K562 (cell line): ENCODE measurements around the gene CCDC34. TPM values are rescaled to one million over a fixed set of nuclear protein-coding genes. Genes with fewer than 3 reads are reported as not detected.

Experiments used
- ATF4 ChIP-seq: fragments of 450-650 bp; formaldehyde crosslinking; IDR thresholded peaks from 2 replicates; pipeline ENCODE4 v1.4.0; 2022; ENCODE audit warnings: mild to moderate bottlenecking, moderate library complexity
- ATF7 ChIP-seq: fragments of 450-650 bp; IDR thresholded peaks from 2 replicates; pipeline ENCODE4 v1.7.1; 2014; ENCODE audit warnings: mild to moderate bottlenecking, moderate library complexity
- CHD1 ChIP-seq: fragments of 200-600 bp; sonication (generic); IDR thresholded peaks from one replicate; pipeline ENCODE4 v1.6.1; 2012; ENCODE audit warnings: mild to moderate bottlenecking, moderate library complexity, low read length, inconsistent platforms
- COPS2 ChIP-seq: fragments of 450-650 bp; conservative IDR thresholded peaks from 2 replicates; pipeline ENCODE4 v1.6.1; 2016; ENCODE audit warnings: mild to moderate bottlenecking, moderate library complexity
- ELK3 ChIP-seq: fragments of 450-650 bp; formaldehyde crosslinking; IDR thresholded peaks from 2 replicates; pipeline ENCODE4 v1.4.0; 2020; ENCODE audit warnings: mild to moderate bottlenecking
- HDAC6 ChIP-seq: IDR thresholded peaks from 2 replicates; pipeline ENCODE4 v1.6.1; 2012; ENCODE audit warnings: low read depth, mild to moderate bottlenecking, control low read depth, inconsistent platforms, low read length, moderate library complexity
- MCM5 ChIP-seq: fragments of 450-650 bp; IDR thresholded peaks from 2 replicates; pipeline ENCODE4 v1.6.1; 2016; ENCODE audit warnings: low read depth
- MYBL2 ChIP-seq, 2 experiments: fragments of 450-650 bp in 1 of 2; sonication (generic) in 1 of 2; formaldehyde crosslinking in 1 of 2; IDR thresholded peaks; 2 replicates each; pipeline versions ENCODE4 v1.6.1 to v1.8.1; 2017 to 2022; ENCODE audit warnings: borderline replicate concordance in 1 of 2, inconsistent platforms in 1 of 2, low read depth in 1 of 2, mild to moderate bottlenecking in 1 of 2, missing genetic modification reagents in 1 of 2, moderate library complexity in 1 of 2
- RBFOX2 ChIP-seq: fragments of 200-400 bp; formaldehyde crosslinking; IDR thresholded peaks from 2 replicates; pipeline ENCODE4 v1.6.1; 2017; ENCODE audit warnings: low read depth, mild to moderate bottlenecking, low read length, moderate library complexity
- SRSF3 ChIP-seq: fragments of 200-400 bp; formaldehyde crosslinking; IDR thresholded peaks from 2 replicates; pipeline ENCODE4 v1.6.1; 2016; ENCODE audit warnings: mild to moderate bottlenecking, low read length, moderate library complexity; ENCODE audit not compliant: insufficient read depth
- ZNF143 ChIP-seq: sonication (generic); formaldehyde crosslinking; IDR thresholded peaks from 2 replicates; pipeline ENCODE4 v1.9.0; 2022; ENCODE audit warnings: mild to moderate bottlenecking, missing genetic modification reagents
- ZNF644 ChIP-seq: fragments of 200-800 bp; sonication (Bioruptor generic); IDR thresholded peaks from 2 replicates; pipeline ENCODE4 v1.6.1; 2016; ENCODE audit warnings: low read depth, missing genetic modification characterization, missing compliant biosample characterization
- ZNF766 ChIP-seq: fragments of 200-800 bp; sonication (Bioruptor generic); conservative IDR thresholded peaks from 2 replicates; pipeline ENCODE4 v1.6.1; 2016; ENCODE audit warnings: missing genetic modification characterization, missing compliant biosample characterization
- polyA plus RNA-seq, 8 experiments: library from polyadenylated mRNA; depleted of rRNA in 4 of 8; stranded (reverse) in 5 of 8; unstranded in 3 of 8; fragments of >200 nt; fragmentation: Nextera tagmentation in 2 of 8; fragmentation: Illumina TruSeq in 1 of 8; extraction: Ambion mirVana in 2 of 8; extraction: Trizol in 1 of 8; gene quantifications; 2 replicates each; pipeline versions ENCODE4 v1.2.1 to v1.2.3, GENCODE V29; 2011 to 2014; ENCODE audit warnings: inconsistent platforms in 1 of 8, missing spikeins in 1 of 8
- total RNA-seq, 7 experiments: library from RNA; depleted of rRNA in 6 of 7; stranded (reverse); fragments of >200 nt in 6 of 7; fragmentation: Illumina TruSeq in 2 of 7; extraction: Trizol in 2 of 7; gene quantifications; 2 replicates each; pipeline versions ENCODE4 v1.2.1 to v1.2.3, GENCODE V29; 2011 to 2021; ENCODE audit warnings: low replicate concordance in 1 of 7
- TF ChIP-seq, protein P1 (sequence below): fragments of 250-450 bp; sonication (Bioruptor Pico); IDR thresholded peaks from 2 replicates; pipeline ENCODE4 v1.9.0; 2021; ENCODE audit warnings: mild to moderate bottlenecking, inconsistent platforms
- TF ChIP-seq, protein P2 (sequence below): fragments of 450-650 bp; conservative IDR thresholded peaks from 2 replicates; pipeline ENCODE4 v1.6.1; 2016; ENCODE audit warnings: missing genetic modification characterization, low read depth, mild to moderate bottlenecking, missing compliant biosample characterization, moderate library complexity
- TF ChIP-seq, protein P3 (sequence below): fragments of 250-450 bp; sonication (Bioruptor Pico); IDR thresholded peaks from 2 replicates; pipeline ENCODE4 v1.8.0; 2022; ENCODE audit warnings: moderate library complexity, mild to moderate bottlenecking, inconsistent platforms
- TF ChIP-seq, protein P4 (sequence below): fragments of 250-450 bp; sonication (Bioruptor Pico); IDR thresholded peaks from 2 replicates; pipeline ENCODE4 v1.5.0; 2020; ENCODE audit warnings: mild to moderate bottlenecking, borderline replicate concordance

The CCDC34 gene
- total and polyA plus RNA-seq, 9 of the 15 experiments (the other 6 are each of a cell fraction or from before 2014, with no cell fraction given) = 6.2 to 42.0 (median 15.7) TPM

DNA sequence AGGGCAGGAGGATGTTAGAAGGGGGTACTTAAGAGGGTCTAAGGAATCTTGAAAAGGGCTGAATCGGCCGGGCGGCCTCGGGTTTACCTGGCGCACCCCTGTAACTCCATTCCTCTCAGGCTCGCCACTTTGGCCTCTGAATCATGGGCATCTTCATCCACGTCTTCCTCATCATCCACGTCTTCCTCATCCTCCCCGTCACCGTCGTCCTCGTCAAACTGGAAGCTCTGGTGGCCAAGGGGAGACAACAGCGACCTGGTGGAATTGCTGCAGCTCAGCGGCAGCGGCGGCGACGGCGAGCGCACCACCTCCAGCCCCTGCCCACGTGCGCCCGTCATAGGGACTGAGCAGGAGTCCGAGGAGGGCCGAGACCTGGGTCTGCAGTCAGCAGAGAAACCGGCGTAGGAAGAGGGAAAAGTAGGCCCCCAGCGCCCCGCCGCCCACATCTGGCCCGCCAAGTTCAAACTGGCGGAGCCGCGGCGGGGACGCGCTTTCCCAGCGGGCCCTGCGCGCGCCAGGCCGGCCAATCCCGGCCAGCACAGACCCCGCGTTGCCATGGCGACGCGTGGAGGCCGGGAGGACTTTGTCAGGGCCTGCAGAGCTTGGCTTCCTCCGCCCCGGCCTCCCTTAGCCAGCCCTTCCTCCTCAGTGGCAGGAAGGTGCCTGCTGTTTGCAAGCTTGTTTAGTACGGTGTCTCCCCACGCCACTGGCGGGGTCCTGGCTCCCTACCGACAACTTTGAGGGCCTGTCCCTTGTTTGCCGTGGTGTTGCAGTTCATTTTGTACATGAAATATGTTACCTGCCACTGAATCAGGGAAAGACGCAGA, at the start of gene CCDC34 (continued):
- TF ChIP-seq, protein P1, sequence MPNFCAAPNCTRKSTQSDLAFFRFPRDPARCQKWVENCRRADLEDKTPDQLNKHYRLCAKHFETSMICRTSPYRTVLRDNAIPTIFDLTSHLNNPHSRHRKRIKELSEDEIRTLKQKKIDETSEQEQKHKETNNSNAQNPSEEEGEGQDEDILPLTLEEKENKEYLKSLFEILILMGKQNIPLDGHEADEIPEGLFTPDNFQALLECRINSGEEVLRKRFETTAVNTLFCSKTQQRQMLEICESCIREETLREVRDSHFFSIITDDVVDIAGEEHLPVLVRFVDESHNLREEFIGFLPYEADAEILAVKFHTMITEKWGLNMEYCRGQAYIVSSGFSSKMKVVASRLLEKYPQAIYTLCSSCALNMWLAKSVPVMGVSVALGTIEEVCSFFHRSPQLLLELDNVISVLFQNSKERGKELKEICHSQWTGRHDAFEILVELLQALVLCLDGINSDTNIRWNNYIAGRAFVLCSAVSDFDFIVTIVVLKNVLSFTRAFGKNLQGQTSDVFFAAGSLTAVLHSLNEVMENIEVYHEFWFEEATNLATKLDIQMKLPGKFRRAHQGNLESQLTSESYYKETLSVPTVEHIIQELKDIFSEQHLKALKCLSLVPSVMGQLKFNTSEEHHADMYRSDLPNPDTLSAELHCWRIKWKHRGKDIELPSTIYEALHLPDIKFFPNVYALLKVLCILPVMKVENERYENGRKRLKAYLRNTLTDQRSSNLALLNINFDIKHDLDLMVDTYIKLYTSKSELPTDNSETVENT (CRISPR knock-in tag) = no peak
- peak; percentile 61; the same call in 1 of the 2 replicates for TF ChIP-seq ATF7
- TF ChIP-seq, protein P2, sequence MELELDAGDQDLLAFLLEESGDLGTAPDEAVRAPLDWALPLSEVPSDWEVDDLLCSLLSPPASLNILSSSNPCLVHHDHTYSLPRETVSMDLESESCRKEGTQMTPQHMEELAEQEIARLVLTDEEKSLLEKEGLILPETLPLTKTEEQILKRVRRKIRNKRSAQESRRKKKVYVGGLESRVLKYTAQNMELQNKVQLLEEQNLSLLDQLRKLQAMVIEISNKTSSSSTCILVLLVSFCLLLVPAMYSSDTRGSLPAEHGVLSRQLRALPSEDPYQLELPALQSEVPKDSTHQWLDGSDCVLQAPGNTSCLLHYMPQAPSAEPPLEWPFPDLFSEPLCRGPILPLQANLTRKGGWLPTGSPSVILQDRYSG (tag) = no peak
- no peak for TF ChIP-seq ELK3 (CRISPR knock-in tag)
- TF ChIP-seq, protein P3, sequence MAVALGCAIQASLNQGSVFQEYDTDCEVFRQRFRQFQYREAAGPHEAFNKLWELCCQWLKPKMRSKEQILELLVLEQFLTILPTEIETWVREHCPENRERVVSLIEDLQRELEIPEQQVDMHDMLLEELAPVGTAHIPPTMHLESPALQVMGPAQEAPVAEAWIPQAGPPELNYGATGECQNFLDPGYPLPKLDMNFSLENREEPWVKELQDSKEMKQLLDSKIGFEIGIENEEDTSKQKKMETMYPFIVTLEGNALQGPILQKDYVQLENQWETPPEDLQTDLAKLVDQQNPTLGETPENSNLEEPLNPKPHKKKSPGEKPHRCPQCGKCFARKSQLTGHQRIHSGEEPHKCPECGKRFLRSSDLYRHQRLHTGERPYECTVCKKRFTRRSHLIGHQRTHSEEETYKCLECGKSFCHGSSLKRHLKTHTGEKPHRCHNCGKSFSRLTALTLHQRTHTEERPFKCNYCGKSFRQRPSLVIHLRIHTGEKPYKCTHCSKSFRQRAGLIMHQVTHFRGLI (CRISPR knock-in tag) = no peak
- TF ChIP-seq HDAC6 = no peak
- peak; percentile 83 for TF ChIP-seq RBFOX2
- TF ChIP-seq CHD1 = no peak
- TF ChIP-seq SRSF3 = 0 out of 2 replicates have a peak, but pooled peaks have one; percentile 45
- TF ChIP-seq COPS2 = no peak
- peak; percentile 80 for TF ChIP-seq ZNF143 (CRISPR knock-in tag)
- TF ChIP-seq, protein P4, sequence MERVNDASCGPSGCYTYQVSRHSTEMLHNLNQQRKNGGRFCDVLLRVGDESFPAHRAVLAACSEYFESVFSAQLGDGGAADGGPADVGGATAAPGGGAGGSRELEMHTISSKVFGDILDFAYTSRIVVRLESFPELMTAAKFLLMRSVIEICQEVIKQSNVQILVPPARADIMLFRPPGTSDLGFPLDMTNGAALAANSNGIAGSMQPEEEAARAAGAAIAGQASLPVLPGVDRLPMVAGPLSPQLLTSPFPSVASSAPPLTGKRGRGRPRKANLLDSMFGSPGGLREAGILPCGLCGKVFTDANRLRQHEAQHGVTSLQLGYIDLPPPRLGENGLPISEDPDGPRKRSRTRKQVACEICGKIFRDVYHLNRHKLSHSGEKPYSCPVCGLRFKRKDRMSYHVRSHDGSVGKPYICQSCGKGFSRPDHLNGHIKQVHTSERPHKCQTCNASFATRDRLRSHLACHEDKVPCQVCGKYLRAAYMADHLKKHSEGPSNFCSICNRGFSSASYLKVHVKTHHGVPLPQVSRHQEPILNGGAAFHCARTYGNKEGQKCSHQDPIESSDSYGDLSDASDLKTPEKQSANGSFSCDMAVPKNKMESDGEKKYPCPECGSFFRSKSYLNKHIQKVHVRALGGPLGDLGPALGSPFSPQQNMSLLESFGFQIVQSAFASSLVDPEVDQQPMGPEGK (CRISPR knock-in tag) = no peak
- TF ChIP-seq ZNF766 (CRISPR knock-in tag) = no peak
- TF ChIP-seq MCM5 = no peak
- peak; percentile 74; the same call in 1 of the 2 replicates for TF ChIP-seq MYBL2 (IDR thresholded peaks at IDR 0.05; ENCODE audit: low read depth)
- TF ChIP-seq MYBL2 (CRISPR knock-in tag; IDR thresholded peaks at IDR 0.05; ENCODE audit: borderline replicate concordance) = no peak
- TF ChIP-seq ATF4 (CRISPR knock-in tag) = no peak
- no peak for TF ChIP-seq ZNF644 (tag)
